Stimulated activated CD4-positive, alpha-beta T cell treated with anti-CD3 and anti-CD28 coated beads, Interleukin-1b, Interleukin-23, amount 100 ng/mL, for 48 hours (primary cell): ENCODE data around the gene CRHR2.

Experiments
- DNase-seq: peaks from one replicate; pipeline ENCODE4 v3.0.0-alpha.2; 2020

The CRHR2 gene

GRCh38 chr7:30613366-30614325 lies 68.6 kb downstream of the CRHR2 start:
- no peak for DNase-seq

- peak; percentile 63 for DNase-seq
These were observed 69.5 kb downstream of the CRHR2 start for GRCh38 chr7:30612658-30613265.

- no peak for DNase-seq
These were observed 76.4 kb downstream of the CRHR2 start for GRCh38 chr7:30605832-30606231.

- no peak for DNase-seq
These were observed 77.4 kb downstream of the CRHR2 start for GRCh38 chr7:30604901-30605300.
